Fibroblast of lung (primary cell): ENCODE data around the gene CLMN. TPM values are rescaled to one million over a fixed set of nuclear protein-coding genes. Genes with fewer than 3 reads are reported as not detected.
A peak's percentile ranks its signal among the peaks of the same experiment; 100 is the strongest.

Experiments used
- DNase-seq, 2 donors: peaks; one replicate each; pipeline versions ENCODE4 v3.0.0 to v3.0.0-alpha.2; 2010; ENCODE audit warnings: low read depth in 2 of 2
- H2AFZ ChIP-seq: 2 replicates; pipeline ENCODE4 v1.5.1; 2012; ENCODE audit warnings: low read length, control low read depth, inconsistent platforms
- H3K27ac ChIP-seq: 2 replicates; pipeline ENCODE4 v1.5.1; 2011; ENCODE audit warnings: low read length, control low read depth; ENCODE audit not compliant: insufficient read depth
- H3K27me3 ChIP-seq: 2 replicates; pipeline ENCODE4 v1.5.1; 2011; ENCODE audit warnings: mild to moderate bottlenecking, low read length; ENCODE audit not compliant: control insufficient read depth, insufficient read depth
- H3K36me3 ChIP-seq: 2 replicates; pipeline ENCODE4 v1.5.1; 2011; ENCODE audit warnings: low read length; ENCODE audit not compliant: control insufficient read depth, insufficient read depth
- H3K4me1 ChIP-seq: 2 replicates; pipeline ENCODE4 v1.5.1; 2011; ENCODE audit warnings: low read length; ENCODE audit not compliant: control insufficient read depth, insufficient read depth; ENCODE audit errors: extremely low read depth
- H3K4me2 ChIP-seq: 2 replicates; pipeline ENCODE4 v1.5.1; 2011; ENCODE audit warnings: low read length, control low read depth; ENCODE audit not compliant: insufficient read depth; ENCODE audit errors: extremely low read depth
- H3K4me3 ChIP-seq, 4 experiments: fragments of 200-600 bp in 1 of 4; sonication (generic) in 1 of 4; replicated peaks in 1 of 4; 2 replicates each; pipeline ENCODE4 v1.5.1; 2011 to 2016; ENCODE audit warnings: low read length in 4 of 4, low read depth in 3 of 4, mild to moderate bottlenecking in 3 of 4, control low read depth in 2 of 4, inconsistent platforms in 1 of 4, mixed read lengths in 1 of 4; ENCODE audit not compliant: insufficient read depth in 1 of 4; ENCODE audit errors: control extremely low read depth in 1 of 4
- H3K79me2 ChIP-seq: 2 replicates; pipeline ENCODE4 v1.5.1; 2012; ENCODE audit warnings: mild to moderate bottlenecking, low read length, inconsistent platforms; ENCODE audit not compliant: control insufficient read depth, insufficient read depth
- H3K9ac ChIP-seq: 2 replicates; pipeline ENCODE4 v1.5.1; 2011; ENCODE audit warnings: mild to moderate bottlenecking, low read length, control low read depth; ENCODE audit not compliant: insufficient read depth
- H3K9me3 ChIP-seq: 2 replicates; pipeline ENCODE4 v1.5.1; 2012; ENCODE audit warnings: low read depth, low read length; ENCODE audit not compliant: control insufficient read depth, insufficient read depth
- H4K20me1 ChIP-seq: 2 replicates; pipeline ENCODE4 v1.5.1; 2011; ENCODE audit warnings: low read length; ENCODE audit not compliant: control insufficient read depth, insufficient read depth; ENCODE audit errors: extremely low read depth
- CTCF ChIP-seq, 2 donors: IDR thresholded peaks in 1 of 2; conservative IDR thresholded peaks in 1 of 2; 1 replicate in 1 of 2; 2 replicates in 1 of 2; pipeline ENCODE4 v1.5.1; 2011 to 2012; ENCODE audit warnings: low read length in 2 of 2, control low read depth in 1 of 2, inconsistent platforms in 1 of 2, low read depth in 1 of 2, mild to moderate bottlenecking in 1 of 2
- EZH2 ChIP-seq: IDR thresholded peaks from 2 replicates; pipeline ENCODE4 v1.5.1; 2012; ENCODE audit warnings: low read length, control low read depth, mild to moderate bottlenecking; ENCODE audit errors: missing control alignments
- polyA plus RNA-seq, 2 donors: library from polyadenylated mRNA; depleted of rRNA in 1 of 2; stranded (reverse) in 1 of 2; unstranded in 1 of 2; fragments of >200 nt; gene quantifications; 2 replicates each; pipeline ENCODE4 v1.2.1, GENCODE V29; 2011 to 2012; ENCODE audit warnings: missing spikeins in 1 of 2
- total RNA-seq: library from RNA; depleted of rRNA; stranded (reverse); fragments of >200 nt; gene quantifications from 2 replicates; pipeline ENCODE4 v1.2.1, GENCODE V29; 2014

The CLMN gene
- total and polyA plus RNA-seq, 2 donors (not counting 1 experiment from before 2014, with no cell fraction given), result 0.83 to 2.7 TPM

DNA sequence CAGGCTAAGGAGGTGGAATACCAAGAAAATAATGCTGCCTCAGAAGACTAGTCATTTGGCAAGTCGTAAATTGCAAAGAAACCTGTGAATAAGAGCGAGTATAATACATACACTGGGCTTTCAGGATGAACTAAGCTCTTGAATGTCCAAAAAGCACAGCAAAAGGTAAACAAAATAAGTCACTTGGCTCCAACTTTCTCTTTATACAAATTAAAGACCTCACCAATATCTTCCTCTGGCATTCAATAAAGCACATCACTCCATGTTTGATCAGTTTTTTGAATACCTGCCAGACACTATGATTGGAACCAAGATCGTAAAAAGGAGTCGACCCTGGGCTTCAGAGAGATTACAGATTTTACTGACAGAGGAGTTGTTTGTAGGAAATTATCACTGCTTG, 165.8 kb downstream of the CLMN start:
- no peaks in the 10 kb centered on the region for H3K9me3 ChIP-seq
- peak overlapping the region; percentile 54 for H3K4me2 ChIP-seq
- TF ChIP-seq CTCF (conservative IDR thresholded peaks at IDR 0.05 in 1 of 2, IDR thresholded peaks at IDR 0.05 in 1 of 2; ENCODE audit: low read depth in 1 of 2, low read length in 2 of 2) (no peak), EZH2 (no peak)
- no peak for DNase-seq
- no peak overlapping the region for H3K4me3 ChIP-seq
- H4K20me1 ChIP-seq, result no peaks in the 10 kb centered on the region
- no peak overlapping the region for H3K27ac ChIP-seq
- H3K27me3 ChIP-seq, result no peaks in the 10 kb centered on the region
- no peak overlapping the region for H3K9ac ChIP-seq
- no peaks in the 10 kb centered on the region for H3K36me3 ChIP-seq
- H2AFZ ChIP-seq, result no peak overlapping the region
- H3K4me1 ChIP-seq, result no peaks in the 10 kb centered on the region
- peaks cover 79% of the 10 kb centered on the region for H3K79me2 ChIP-seq

DNA sequence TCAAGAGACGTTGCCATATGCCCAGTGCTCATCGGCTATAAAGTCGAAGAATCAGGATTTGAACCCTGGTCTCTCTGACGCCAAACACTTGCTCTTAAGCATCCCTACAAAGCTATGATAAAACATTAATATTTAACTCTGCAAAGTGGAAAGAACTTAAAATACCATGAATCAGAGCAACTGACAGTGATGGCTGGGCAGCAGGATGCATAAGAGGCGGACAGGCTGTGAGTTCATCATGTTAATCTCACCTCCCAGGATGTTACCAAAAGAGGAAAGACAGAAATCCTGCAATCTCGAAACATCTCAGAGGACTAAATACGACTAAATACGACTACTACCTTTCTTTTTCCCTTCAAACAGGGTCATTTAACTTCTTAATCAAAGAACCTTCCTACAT, 168.1 kb downstream of the CLMN start:
- Histone ChIP-seq H3K36me3 (no peaks in the 10 kb centered on the region), H3K4me2 (no peak overlapping the region), H3K27ac (no peak overlapping the region), H3K9me3 (no peaks in the 10 kb centered on the region), H3K79me2 (peaks cover 98% of the 10 kb centered on the region), H3K4me3 (no peak overlapping the region), H3K27me3 (no peaks in the 10 kb centered on the region), H2AFZ (no peak overlapping the region), H3K4me1 (no peaks in the 10 kb centered on the region), H3K9ac (no peak overlapping the region), H4K20me1 (no peaks in the 10 kb centered on the region)
- TF ChIP-seq CTCF (conservative IDR thresholded peaks at IDR 0.05 in 1 of 2, IDR thresholded peaks at IDR 0.05 in 1 of 2; ENCODE audit: low read depth in 1 of 2, low read length in 2 of 2) (no peak), EZH2 (no peak)
- no peak for DNase-seq

DNA sequence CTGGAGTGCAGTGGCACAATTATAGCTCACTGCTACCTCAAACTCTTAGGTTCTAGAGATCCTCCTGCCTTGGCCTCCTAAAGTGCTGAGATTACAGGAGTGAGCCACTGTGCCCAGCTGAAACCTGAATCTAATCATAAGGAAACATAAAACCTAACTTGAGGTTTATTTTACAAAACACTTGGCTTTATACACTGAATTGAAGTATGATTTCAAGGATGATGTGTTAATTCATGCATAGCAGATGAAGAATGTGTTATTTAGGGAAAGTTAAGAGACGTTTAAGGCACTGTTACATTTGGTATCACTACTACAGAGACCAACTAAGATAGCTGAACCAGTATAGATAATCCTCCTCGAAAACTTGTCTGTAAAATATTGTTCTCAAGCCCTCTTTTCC, 168.8 kb downstream of the CLMN start:
- Histone ChIP-seq H3K4me2 (no peak overlapping the region), H3K27ac (no peak overlapping the region), H3K79me2 (peaks cover 98% of the 10 kb centered on the region), H3K4me1 (no peaks in the 10 kb centered on the region), H3K27me3 (no peaks in the 10 kb centered on the region), H3K4me3 (no peak overlapping the region), H3K9ac (no peak overlapping the region), H4K20me1 (no peaks in the 10 kb centered on the region), H2AFZ (no peak overlapping the region), H3K9me3 (no peaks in the 10 kb centered on the region), H3K36me3 (no peaks in the 10 kb centered on the region)
- no peak for DNase-seq
- TF ChIP-seq EZH2 (no peak), CTCF (conservative IDR thresholded peaks at IDR 0.05 in 1 of 2, IDR thresholded peaks at IDR 0.05 in 1 of 2; ENCODE audit: low read depth in 1 of 2, low read length in 2 of 2) (no peak)
